CD14-positive monocyte (primary cell): Measurements from ENCODE around the gene PFN1. TPM values are rescaled to one million over a fixed set of nuclear protein-coding genes. Genes with fewer than 3 reads are reported as not detected.

ENCODE experiments used
- DNase-seq, 3 donors: peaks; one replicate each; pipeline ENCODE4 v3.0.0-alpha.2; 2011 to 2022
- H2AFZ ChIP-seq: 2 replicates; pipeline ENCODE4 v1.6.0; 2012; ENCODE audit warnings: mild to moderate bottlenecking, low read depth, low read length, inconsistent platforms; ENCODE audit not compliant: insufficient read depth, poor library complexity, severe bottlenecking
- H3K27ac ChIP-seq, 2 donors: 1 replicate in 1 of 2; 2 replicates in 1 of 2; pipeline ENCODE4 v1.5.1; 2012 to 2013; ENCODE audit warnings: low read length in 2 of 2, control low read depth in 1 of 2, inconsistent platforms in 1 of 2, low read depth in 1 of 2, mild to moderate bottlenecking in 1 of 2
- H3K27me3 ChIP-seq, 2 donors: one replicate each; pipeline versions ENCODE4 v1.6.0 to v1.6.1; 2011 to 2013; ENCODE audit warnings: low read length in 2 of 2; ENCODE audit not compliant: control insufficient read depth in 2 of 2, insufficient read depth in 2 of 2
- H3K36me3 ChIP-seq, 2 donors: replicated peaks in 1 of 2; 1 replicate in 1 of 2; 2 replicates in 1 of 2; pipeline versions ENCODE4 v1.5.1 to v1.6.1; 2012 to 2013; ENCODE audit warnings: low read length in 2 of 2, control low read depth in 1 of 2, inconsistent platforms in 1 of 2, mild to moderate bottlenecking in 1 of 2; ENCODE audit not compliant: insufficient read depth in 2 of 2, control insufficient read depth in 1 of 2
- H3K4me1 ChIP-seq, 2 donors: 1 replicate in 1 of 2; 2 replicates in 1 of 2; pipeline versions ENCODE4 v1.5.1 to v1.6.1; 2012 to 2013; ENCODE audit warnings: low read length in 2 of 2, control low read depth in 1 of 2, inconsistent platforms in 1 of 2, mild to moderate bottlenecking in 1 of 2, moderate library complexity in 1 of 2; ENCODE audit not compliant: insufficient read depth in 2 of 2, control insufficient read depth in 1 of 2
- H3K4me2 ChIP-seq: replicated peaks from 2 replicates; pipeline ENCODE3; 2012; ENCODE audit warnings: low read length, moderate library complexity, mild to moderate bottlenecking; ENCODE audit not compliant: poor library complexity, severe bottlenecking; ENCODE audit errors: extremely low read depth
- H3K4me3 ChIP-seq, 3 experiments: fragments of 200-600 bp in 1 of 3; sonication (generic) in 1 of 3; replicated peaks in 1 of 3; 1 replicate in 2 of 3; 2 replicates in 1 of 3; pipeline ENCODE4 v1.5.1; 2011 to 2013; ENCODE audit warnings: low read length in 3 of 3, mild to moderate bottlenecking in 3 of 3, control low read depth in 2 of 3, low read depth in 2 of 3, inconsistent platforms in 1 of 3, moderate library complexity in 1 of 3
- H3K79me2 ChIP-seq: 2 replicates; pipeline ENCODE4 v1.6.0; 2012; ENCODE audit warnings: mild to moderate bottlenecking, control low read depth, inconsistent platforms, low read length, moderate library complexity; ENCODE audit not compliant: insufficient read depth
- H3K9ac ChIP-seq: 2 replicates; pipeline ENCODE4 v1.6.0; 2017; ENCODE audit warnings: low read length, mild to moderate bottlenecking; ENCODE audit not compliant: insufficient read depth, poor library complexity, severe bottlenecking
- H3K9me3 ChIP-seq, 2 donors: replicated peaks in 1 of 2; 1 replicate in 1 of 2; 2 replicates in 1 of 2; pipeline versions ENCODE4 v1.5.1 to v1.6.1; 2012 to 2013; ENCODE audit warnings: low read length in 2 of 2, control low read depth in 1 of 2; ENCODE audit not compliant: control insufficient read depth in 1 of 2, insufficient read depth in 1 of 2
- H4K20me1 ChIP-seq: 2 replicates; pipeline ENCODE4 v1.6.0; 2012; ENCODE audit warnings: mild to moderate bottlenecking, low read length, control low read depth, moderate library complexity; ENCODE audit not compliant: insufficient read depth
- H3K27ac Mint-ChIP-seq, 7 donors: one replicate each; pipeline ENCODE4 v1.8.0; 2020; ENCODE audit warnings: mild to moderate bottlenecking in 7 of 7, mixed read lengths in 7 of 7, moderate library complexity in 6 of 7, inconsistent platforms in 2 of 7
- H3K27me3 Mint-ChIP-seq, 3 donors: one replicate each; pipeline ENCODE4 v1.8.0; 2021 to 2022; ENCODE audit warnings: low read depth in 3 of 3, mild to moderate bottlenecking in 3 of 3, mixed read lengths in 3 of 3, moderate library complexity in 3 of 3, inconsistent platforms in 1 of 3
- H3K36me3 Mint-ChIP-seq, 2 donors: one replicate each; pipeline ENCODE4 v1.8.0; 2020; ENCODE audit warnings: mixed read lengths in 2 of 2, inconsistent platforms in 1 of 2, mild to moderate bottlenecking in 1 of 2
- H3K4me1 Mint-ChIP-seq: one replicate; pipeline ENCODE4 v1.8.0; 2020; ENCODE audit warnings: mild to moderate bottlenecking, mixed read lengths
- H3K4me3 Mint-ChIP-seq, 2 donors: one replicate each; pipeline ENCODE4 v1.8.0; 2020; ENCODE audit warnings: mild to moderate bottlenecking in 2 of 2, mixed read lengths in 2 of 2, moderate library complexity in 1 of 2
- H3K9me3 Mint-ChIP-seq, 7 donors: one replicate each; pipeline ENCODE4 v1.8.0; 2020 to 2022; ENCODE audit warnings: mixed read lengths in 7 of 7, mild to moderate bottlenecking in 6 of 7, moderate library complexity in 6 of 7, inconsistent platforms in 2 of 7
- WGBS: methylation state at CpG from one replicate; pipeline ENCODE4 v1.1.5; 2013; ENCODE audit warnings: missing lambda C conversion rate; ENCODE audit not compliant: insufficient coverage; 5-methylcytosine and 5-hydroxymethylcytosine counted together
- intact Hi-C, 2 donors: fragments of 100-400 bp; cut with micrococcal nuclease; formaldehyde crosslinking; loops; one replicate each; pipeline versions ENCODE4 v1.15.0 to v1.15.1; 2023
- polyA plus RNA-seq, 3 donors: library from polyadenylated mRNA; depleted of rRNA in 1 of 3; unstranded in 2 of 3; stranded (reverse) in 1 of 3; fragments of 300-500 nt in 2 of 3; fragments of >200 nt in 1 of 3; fragmentation: Illumina TruSeq in 2 of 3; gene quantifications; 1 replicate in 2 of 3; 2 replicates in 1 of 3; pipeline ENCODE4 v1.2.3, GENCODE V29; 2012 to 2021
- TF ChIP-seq, protein P1 (sequence below): fragments of 200-600 bp; IDR thresholded peaks from one replicate; pipeline ENCODE4 v1.8.0; 2022; ENCODE audit warnings: antibody characterized with exemption, mild to moderate bottlenecking

PFN1 gene
- polyA plus RNA-seq, 3 donors: 842 to 1,613 (median 1,582) TPM

- Histone ChIP-seq H3K9ac (peak overlapping the region; percentile 80), H3K36me3 (peaks cover 15 to 16% of the 10 kb centered on the region in 2 donors), H4K20me1 (peaks cover 32% of the 10 kb centered on the region), H2AFZ (peak overlapping the region; percentile 70), H3K4me3 (peak overlapping the region; percentile 21 to 94 (median 56)), H3K4me1 (peaks cover 31 to 48% of the 10 kb centered on the region in 2 donors), H3K79me2 (peaks cover 40% of the 10 kb centered on the region), H3K4me2 (peak overlapping the region; percentile 98), H3K27ac (peak overlapping the region; percentile 94), H3K9me3 (no peaks in the 10 kb centered on the region), H3K27me3 (no peaks in the 10 kb centered on the region)
- peak overlapping the region; percentile 80 to 88 for H3K4me3 Mint-ChIP-seq
- peaks cover 2 to 8% (median 3%) of the 10 kb centered on the region in 3 donors for H3K27me3 Mint-ChIP-seq
- H3K27ac Mint-ChIP-seq: peak overlapping the region; percentile 89 to 98 (median 93)
- peaks cover 33% of the 10 kb centered on the region for H3K4me1 Mint-ChIP-seq
- under 1% methylated on average over 40 of the region's 52 CpGs for WGBS
- intact Hi-C loops: loop anchor here in 1 of 2 donors (5.0 kb wide), 1 partner anchor 37 kb away; the partner anchor contains the start of gene CAMTA2
- H3K9me3 Mint-ChIP-seq: no peaks in the 10 kb centered on the region
- DNase-seq: peak in 2 of 3 donors; percentile 36 to 56
- TF ChIP-seq, protein P1, sequence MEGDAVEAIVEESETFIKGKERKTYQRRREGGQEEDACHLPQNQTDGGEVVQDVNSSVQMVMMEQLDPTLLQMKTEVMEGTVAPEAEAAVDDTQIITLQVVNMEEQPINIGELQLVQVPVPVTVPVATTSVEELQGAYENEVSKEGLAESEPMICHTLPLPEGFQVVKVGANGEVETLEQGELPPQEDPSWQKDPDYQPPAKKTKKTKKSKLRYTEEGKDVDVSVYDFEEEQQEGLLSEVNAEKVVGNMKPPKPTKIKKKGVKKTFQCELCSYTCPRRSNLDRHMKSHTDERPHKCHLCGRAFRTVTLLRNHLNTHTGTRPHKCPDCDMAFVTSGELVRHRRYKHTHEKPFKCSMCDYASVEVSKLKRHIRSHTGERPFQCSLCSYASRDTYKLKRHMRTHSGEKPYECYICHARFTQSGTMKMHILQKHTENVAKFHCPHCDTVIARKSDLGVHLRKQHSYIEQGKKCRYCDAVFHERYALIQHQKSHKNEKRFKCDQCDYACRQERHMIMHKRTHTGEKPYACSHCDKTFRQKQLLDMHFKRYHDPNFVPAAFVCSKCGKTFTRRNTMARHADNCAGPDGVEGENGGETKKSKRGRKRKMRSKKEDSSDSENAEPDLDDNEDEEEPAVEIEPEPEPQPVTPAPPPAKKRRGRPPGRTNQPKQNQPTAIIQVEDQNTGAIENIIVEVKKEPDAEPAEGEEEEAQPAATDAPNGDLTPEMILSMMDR: no peak
- peaks cover 16 to 18% of the 10 kb centered on the region in 2 donors for H3K36me3 Mint-ChIP-seq
Measured at GRCh38 chr17:4950075-4950745, 1.9 kb upstream of the PFN1 start.

DNA sequence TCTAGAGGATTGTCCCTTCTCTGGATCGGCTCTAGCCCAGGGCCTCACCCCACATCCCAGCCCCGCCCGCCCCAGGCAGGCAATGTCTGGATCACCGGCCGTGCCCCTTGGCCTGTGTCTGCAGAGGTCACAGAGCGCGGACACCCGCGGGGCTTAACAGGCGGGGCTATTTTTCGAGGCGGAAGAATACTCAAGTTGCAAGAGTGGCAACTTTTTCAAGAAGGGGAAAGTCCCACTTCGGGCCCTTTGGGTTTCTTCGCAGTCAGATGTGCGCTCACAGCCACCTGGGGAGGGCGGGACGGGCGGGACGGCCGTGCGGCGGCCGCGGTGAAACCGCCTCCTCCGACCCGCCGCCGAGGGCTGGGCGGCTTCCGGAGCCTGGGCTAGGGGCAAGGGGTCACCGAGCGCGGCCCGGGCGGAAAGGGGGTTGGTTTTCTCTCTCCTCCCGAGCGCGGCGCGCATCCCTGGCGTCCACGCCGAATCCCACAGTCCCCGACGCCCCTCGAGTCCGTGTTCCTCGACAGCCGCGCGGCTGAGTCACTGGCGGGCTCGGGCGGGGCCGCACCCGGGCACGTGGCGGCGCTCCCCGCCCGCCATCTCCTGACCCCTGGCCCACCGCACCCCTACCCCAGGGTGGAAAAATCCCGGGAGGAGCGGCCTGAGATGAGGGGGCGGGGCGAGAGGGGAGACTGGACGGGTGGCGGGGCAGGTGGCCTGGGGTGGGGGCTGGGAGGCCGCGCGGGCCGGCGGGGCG, 1.2 kb upstream of the PFN1 start:
- peak overlapping the region; percentile 94 for H3K27ac ChIP-seq
- Mint-ChIP-seq H3K27ac (peak overlapping the region; percentile 89 to 99 (median 98)), H3K4me1 (peaks cover 40% of the 10 kb centered on the region), H3K27me3 (peaks cover 2 to 8% (median 3%) of the 10 kb centered on the region in 3 donors), H3K36me3 (peaks cover 21 to 25% of the 10 kb centered on the region in 2 donors), H3K4me3 (peak overlapping the region; percentile 77 to 97), H3K9me3 (no peaks in the 10 kb centered on the region)
- peak overlapping the region; percentile 92 to 95 (median 94) for H3K4me3 ChIP-seq
- H3K27me3 ChIP-seq: no peaks in the 10 kb centered on the region
- TF ChIP-seq, protein P1: no peak
- DNase-seq: peak; percentile 76 to 90 (median 79)
- peak overlapping the region; percentile 98 for H3K4me2 ChIP-seq
- H3K9ac ChIP-seq: peak overlapping the region; percentile 80
- WGBS: 0% methylated on average over 62 of the region's 75 CpGs
- peaks cover 39% of the 10 kb centered on the region for H4K20me1 ChIP-seq
- H3K36me3 ChIP-seq: peaks cover 17 to 21% of the 10 kb centered on the region in 2 donors
- peaks cover 47% of the 10 kb centered on the region for H3K79me2 ChIP-seq
- no peaks in the 10 kb centered on the region for H3K9me3 ChIP-seq
- intact Hi-C loops: loop anchor here (1.0 to 5.0 kb wide), 5 partner anchors 17 to 182 kb away; partner anchors contain the start of genes SPAG7 (in 2 of the 2), CAMTA2 (in 1 of the 2) and CHRNE (in 1 of the 2)
- H3K4me1 ChIP-seq: peaks cover 38 to 55% of the 10 kb centered on the region in 2 donors
- peak overlapping the region; percentile 58 for H2AFZ ChIP-seq
